ENCODE measurements around the gene NEURL1.
A peak's percentile ranks its signal among the peaks of the same experiment; 100 is the strongest.

Gene NEURL1

DNA sequence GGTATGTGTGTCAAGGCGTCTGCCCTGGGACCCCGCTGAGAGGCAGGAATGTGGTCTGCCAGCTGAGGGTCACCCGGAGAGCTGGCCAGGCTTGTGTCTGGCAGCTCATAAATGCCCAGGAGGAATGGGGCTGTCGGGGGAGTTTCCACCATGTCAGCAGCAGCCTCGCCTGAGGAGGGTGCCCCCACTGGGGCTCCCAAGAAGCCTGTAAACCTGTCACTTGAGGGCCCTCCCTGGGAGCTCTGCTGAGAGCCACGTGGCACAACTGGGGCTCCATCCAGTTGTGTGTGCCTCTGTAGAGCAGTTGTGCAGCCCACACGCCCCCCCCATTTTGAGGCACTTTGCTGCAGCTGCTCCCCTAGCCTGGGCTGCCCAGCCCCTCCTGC, 70.6 kb downstream of the NEURL1 start:
- TF ChIP-seq, protein P1, sequence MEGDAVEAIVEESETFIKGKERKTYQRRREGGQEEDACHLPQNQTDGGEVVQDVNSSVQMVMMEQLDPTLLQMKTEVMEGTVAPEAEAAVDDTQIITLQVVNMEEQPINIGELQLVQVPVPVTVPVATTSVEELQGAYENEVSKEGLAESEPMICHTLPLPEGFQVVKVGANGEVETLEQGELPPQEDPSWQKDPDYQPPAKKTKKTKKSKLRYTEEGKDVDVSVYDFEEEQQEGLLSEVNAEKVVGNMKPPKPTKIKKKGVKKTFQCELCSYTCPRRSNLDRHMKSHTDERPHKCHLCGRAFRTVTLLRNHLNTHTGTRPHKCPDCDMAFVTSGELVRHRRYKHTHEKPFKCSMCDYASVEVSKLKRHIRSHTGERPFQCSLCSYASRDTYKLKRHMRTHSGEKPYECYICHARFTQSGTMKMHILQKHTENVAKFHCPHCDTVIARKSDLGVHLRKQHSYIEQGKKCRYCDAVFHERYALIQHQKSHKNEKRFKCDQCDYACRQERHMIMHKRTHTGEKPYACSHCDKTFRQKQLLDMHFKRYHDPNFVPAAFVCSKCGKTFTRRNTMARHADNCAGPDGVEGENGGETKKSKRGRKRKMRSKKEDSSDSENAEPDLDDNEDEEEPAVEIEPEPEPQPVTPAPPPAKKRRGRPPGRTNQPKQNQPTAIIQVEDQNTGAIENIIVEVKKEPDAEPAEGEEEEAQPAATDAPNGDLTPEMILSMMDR (IDR thresholded peaks at IDR 0.05), result no peak
- no peaks in the 10 kb centered on the region for H3K4me1 ChIP-seq
- peaks cover 0 to 33% of the 10 kb centered on the region in 2 donors for H3K27me3 ChIP-seq
- intact Hi-C loops (cut with DNase I; ENCODE audit: low total_unique reads), result no loop called here
- no peak for DNase-seq
- no peak overlapping the region for H3K4me3 ChIP-seq
- no peaks in the 10 kb centered on the region for H3K9me3 ChIP-seq
- H3K27ac ChIP-seq, result no peak overlapping the region
- no peaks in the 10 kb centered on the region for H3K36me3 ChIP-seq

DNA sequence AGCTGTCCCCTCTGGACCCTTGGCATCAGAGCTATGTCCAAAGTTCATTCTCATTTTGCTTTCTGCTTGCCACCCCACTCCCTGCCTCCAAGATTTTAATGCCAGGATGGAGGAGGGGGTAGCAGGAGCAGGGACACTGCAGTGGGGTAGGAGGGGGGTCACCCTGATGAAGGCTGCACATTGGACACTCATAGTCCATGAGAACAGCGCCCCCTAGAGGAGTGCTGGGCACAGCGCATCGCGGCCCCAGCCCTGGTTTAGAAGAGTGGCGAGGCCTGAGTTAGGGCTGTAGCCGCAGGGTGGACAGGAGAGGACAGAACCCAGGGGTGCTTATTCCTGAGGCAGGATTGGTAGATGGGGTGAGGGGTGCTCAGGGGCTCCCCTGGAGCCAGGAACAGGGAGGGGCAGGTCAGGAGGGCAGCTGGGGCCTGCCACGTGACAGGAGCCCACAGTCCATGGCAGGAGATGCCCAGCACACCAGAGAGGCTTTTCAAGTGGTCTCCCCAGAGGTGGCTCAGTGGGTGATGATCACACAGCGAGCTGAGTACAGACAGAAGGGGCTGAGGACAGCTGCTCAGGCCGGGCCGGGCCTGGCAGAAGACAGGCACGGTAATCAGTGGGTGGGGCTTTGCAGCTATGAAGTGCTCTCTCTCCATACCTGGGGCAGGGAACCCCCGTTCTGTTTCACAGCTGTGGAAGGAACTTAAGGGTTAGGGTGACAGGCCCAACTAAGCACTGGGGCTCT, 71.4 kb downstream of the NEURL1 start:
- no peak for DNase-seq
- H3K4me1 ChIP-seq, result no peaks in the 10 kb centered on the region
- H3K4me3 ChIP-seq, result no peak overlapping the region
- TF ChIP-seq, protein P1 (IDR thresholded peaks at IDR 0.05), result peak in 1 of 2 experiments; percentile 40
- H3K9me3 ChIP-seq, result no peaks in the 10 kb centered on the region
- no peaks in the 10 kb centered on the region for H3K36me3 ChIP-seq
- no peak overlapping the region for H3K27ac ChIP-seq
- intact Hi-C loops (cut with DNase I; ENCODE audit: low total_unique reads), result no loop called here
- H3K27me3 ChIP-seq, result peaks cover 0 to 29% of the 10 kb centered on the region in 2 donors

DNA sequence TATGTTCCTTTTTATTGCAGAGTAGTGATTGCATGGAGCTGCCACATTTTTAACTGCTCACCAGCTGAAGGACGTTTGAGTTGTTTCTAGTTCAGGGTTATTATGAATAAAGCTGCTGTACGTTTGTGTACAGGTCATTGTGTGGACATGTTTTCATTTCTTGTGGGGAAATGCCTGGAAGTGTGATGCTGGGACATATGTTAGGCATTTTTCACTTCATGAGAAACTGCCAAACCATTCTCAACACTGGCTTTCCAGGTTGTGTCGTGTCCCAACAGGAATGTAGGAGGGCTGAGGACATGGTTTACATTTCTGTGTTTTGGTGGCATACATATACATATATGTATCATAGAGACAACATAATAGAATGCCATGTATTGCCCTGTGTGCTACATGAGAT, 73.0 kb downstream of the NEURL1 start:
- no peaks in the 10 kb centered on the region for H3K9me3 ChIP-seq
- intact Hi-C loops (cut with DNase I; ENCODE audit: low total_unique reads), result no loop called here
- H3K4me3 ChIP-seq, result no peak overlapping the region
- H3K4me1 ChIP-seq, result no peaks in the 10 kb centered on the region
- no peaks in the 10 kb centered on the region for H3K36me3 ChIP-seq
- TF ChIP-seq, protein P1 (IDR thresholded peaks at IDR 0.05), result no peak
- DNase-seq, result no peak
- no peak overlapping the region for H3K27ac ChIP-seq
- H3K27me3 ChIP-seq, result peaks cover 0 to 26% of the 10 kb centered on the region in 2 donors

DNA sequence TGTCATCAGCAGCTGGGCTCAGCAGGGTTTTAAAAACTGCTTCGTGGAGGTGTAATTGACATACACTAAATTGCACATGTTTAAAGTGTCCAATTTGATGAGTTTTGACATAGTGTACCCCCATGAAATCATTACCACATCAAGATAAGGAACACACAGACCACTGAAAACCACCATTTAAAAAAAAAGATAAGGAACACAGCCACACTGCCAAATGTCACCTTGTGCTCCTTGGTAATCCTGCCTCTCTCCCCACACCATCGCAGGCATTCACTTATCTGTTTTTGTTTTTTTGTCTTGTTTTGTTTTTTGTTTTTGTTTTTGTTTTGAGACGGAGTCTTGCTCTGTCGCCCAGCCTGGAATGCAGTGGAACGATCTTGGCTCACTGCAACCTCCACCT, 75.0 kb downstream of the NEURL1 start:
- TF ChIP-seq, protein P1 (IDR thresholded peaks at IDR 0.05), result no peak
- Histone ChIP-seq H3K9me3 (no peaks in the 10 kb centered on the region), H3K4me1 (no peaks in the 10 kb centered on the region), H3K4me3 (no peak overlapping the region), H3K27ac (no peak overlapping the region), H3K27me3 (peaks cover 0 to 36% of the 10 kb centered on the region in 2 donors), H3K36me3 (no peaks in the 10 kb centered on the region)
- DNase-seq, result no peak
- intact Hi-C loops (cut with DNase I; ENCODE audit: low total_unique reads), result no loop called here

DNA sequence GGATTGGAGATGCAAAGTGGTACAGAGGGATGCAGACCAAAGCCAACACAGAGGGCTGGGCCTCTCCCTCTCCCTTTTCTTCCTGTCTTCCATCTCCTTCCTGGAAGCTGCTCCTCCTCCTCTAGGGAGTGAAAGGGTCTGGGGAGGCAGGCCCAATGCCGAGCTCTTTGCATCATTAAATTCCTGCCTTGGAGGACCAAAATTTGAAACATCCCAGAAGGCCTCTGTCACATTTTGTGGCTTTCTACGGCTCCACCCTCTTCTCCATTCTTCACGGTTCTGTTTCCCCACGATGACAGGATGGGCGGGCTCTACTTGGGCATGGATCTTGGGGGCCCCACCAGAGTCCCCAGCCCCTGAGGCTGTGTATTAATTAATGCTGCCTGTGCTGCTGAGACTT, 76.4 kb downstream of the NEURL1 start:
- Histone ChIP-seq H3K27me3 (peaks cover 0 to 26% of the 10 kb centered on the region in 2 donors), H3K27ac (no peak overlapping the region), H3K4me1 (no peaks in the 10 kb centered on the region), H3K4me3 (no peak overlapping the region), H3K9me3 (no peaks in the 10 kb centered on the region), H3K36me3 (no peaks in the 10 kb centered on the region)
- TF ChIP-seq, protein P1 (IDR thresholded peaks at IDR 0.05), result no peak
- intact Hi-C loops (cut with DNase I; ENCODE audit: low total_unique reads), result no loop called here
- no peak for DNase-seq

All from tibial artery (tissue), 4 donors.